Frontal cortex (tissue), 4 donors: Measurements from ENCODE around the gene IFIH1. TPM values are rescaled to one million over a fixed set of nuclear protein-coding genes. Genes with fewer than 3 reads are reported as not detected.

Experiments
- DNase-seq, 2 donors: peaks; one replicate each; pipeline ENCODE4 v3.0.0; 2012; ENCODE audit warnings: low spot score in 2 of 2
- FAIRE-seq: peaks from 2 replicates; lab custom pipeline; 2012; peaks lifted over from hg19 to GRCh38; lab: Jason Lieb, UNC
- total RNA-seq: library from RNA; depleted of rRNA; stranded (reverse); fragments of >200 nt; gene quantifications from one replicate; pipeline ENCODE4 v1.2.3, GENCODE V29; 2014
- donor health status: control.
- donor health status: control.
- donor health status: control.

Gene IFIH1
- total RNA-seq, 1 donor from 2014 or later = 2.0 TPM

DNA sequence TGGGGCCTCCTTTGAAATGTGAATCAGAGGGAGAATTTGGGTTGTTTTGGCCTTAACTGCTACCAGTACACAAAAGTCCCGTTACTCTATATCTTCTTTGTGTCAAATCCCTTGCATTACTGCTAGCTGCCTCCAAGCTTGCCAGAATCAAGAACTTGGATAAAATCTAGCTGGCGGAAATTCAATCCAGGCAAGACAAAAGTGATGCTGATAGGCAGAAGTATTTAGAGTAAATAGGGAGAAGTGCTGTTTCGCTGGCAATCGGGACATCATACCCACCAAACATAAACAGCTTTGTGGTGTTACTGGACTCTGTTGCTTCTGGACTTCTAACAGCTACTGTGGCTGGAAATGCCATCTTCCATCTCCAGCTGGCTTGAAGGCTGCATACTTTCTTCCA is 2.5 kb downstream of the IFIH1 start:
- DNase-seq = peak in 1 of 2 donors; percentile 17
- no peak for FAIRE-seq

DNA sequence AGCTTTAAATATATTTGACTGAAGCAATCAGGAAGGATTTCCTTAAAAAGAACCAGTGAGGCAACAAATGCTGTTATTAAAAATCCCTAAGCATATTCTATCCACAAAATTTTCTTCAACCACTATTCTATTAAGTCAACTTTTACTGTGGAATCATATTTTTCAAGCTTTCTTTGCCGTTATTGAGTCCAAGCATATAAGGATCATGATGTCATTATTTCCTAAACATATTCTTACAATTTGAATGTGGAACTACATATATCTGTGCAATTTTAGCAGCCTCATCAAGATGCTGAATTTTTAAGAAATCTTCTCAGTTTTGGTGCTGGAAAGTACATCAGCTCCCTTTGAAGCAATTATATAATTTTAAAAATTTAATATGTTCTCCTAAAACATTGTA is 5.6 kb downstream of the IFIH1 start:
- DNase-seq (no peak), FAIRE-seq (no peak)

DNA sequence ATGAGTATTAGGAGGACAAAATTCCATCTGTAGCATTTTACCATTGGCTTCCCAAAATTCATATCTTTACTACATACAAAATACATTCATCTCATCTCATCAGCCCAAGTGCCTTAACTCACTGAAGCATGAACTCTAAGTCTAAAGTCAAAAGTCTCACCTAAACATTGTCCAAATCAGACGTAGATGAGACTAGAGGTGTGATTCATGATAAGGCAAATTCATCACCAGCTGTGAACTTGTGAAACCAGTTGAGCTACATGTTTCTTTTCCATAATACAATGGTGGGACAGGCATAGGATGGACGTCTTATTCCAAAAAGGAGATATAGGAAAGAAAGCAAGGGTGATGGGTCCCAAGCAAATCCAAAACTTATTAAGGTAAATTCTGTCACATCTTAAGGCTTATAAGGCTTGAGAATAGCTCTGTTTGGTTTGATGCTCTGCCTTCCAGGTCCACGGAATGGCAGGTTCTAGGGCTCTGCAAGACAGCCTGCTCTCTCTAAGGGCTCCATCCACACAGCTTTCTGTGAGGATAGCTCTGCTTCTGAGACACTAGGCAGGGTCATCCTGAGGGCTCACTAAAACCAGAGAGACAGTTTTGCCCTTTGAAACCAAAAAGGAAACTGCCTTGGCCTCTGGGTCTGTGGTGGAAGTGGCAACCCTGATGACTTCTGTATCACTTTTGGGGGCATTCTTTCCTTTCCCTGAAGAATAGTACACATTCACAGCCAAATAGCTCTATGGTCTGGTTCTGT is 9.6 kb downstream of the IFIH1 start:
- FAIRE-seq = no peak
- no peak for DNase-seq

DNA sequence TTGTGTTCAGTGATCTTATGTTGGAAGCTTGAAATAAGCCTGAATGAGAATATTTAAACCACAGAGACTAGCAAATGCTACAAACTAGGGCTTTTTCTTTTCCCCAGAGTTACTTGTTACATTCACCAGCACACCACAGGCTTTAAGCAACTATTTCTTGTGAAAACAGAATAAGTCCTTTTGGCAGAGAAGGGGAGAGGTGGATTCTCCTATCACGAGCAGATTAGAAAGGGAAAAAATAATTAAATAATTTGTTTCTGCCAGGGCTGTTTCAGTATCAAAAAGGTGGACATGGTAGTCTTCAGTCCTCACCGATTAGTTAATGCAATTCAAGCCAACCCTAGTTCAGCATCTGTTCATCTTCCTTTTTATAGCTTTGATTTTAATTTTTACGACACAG is 12.6 kb downstream of the IFIH1 start:
- DNase-seq = no peak
- FAIRE-seq = no peak

DNA sequence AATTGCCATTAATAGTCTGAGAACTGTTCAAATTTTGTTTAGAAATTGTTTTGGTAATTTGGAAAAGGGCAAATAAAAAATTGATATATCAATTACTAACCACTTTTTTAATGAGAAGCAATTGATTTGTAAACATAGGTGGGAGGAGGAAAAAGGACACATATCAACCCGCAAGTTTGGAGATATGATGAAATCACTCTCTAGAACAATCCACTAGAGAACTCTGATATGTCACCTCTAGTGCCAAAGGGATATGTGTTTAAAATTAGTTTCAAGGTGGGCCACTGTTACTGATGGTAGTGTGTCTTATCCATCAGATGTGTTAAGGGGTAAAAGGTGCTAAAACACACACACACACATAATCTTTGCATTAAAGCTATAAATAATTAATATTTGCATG is 16.6 kb downstream of the IFIH1 start:
- no peak for FAIRE-seq
- no peak for DNase-seq

DNA sequence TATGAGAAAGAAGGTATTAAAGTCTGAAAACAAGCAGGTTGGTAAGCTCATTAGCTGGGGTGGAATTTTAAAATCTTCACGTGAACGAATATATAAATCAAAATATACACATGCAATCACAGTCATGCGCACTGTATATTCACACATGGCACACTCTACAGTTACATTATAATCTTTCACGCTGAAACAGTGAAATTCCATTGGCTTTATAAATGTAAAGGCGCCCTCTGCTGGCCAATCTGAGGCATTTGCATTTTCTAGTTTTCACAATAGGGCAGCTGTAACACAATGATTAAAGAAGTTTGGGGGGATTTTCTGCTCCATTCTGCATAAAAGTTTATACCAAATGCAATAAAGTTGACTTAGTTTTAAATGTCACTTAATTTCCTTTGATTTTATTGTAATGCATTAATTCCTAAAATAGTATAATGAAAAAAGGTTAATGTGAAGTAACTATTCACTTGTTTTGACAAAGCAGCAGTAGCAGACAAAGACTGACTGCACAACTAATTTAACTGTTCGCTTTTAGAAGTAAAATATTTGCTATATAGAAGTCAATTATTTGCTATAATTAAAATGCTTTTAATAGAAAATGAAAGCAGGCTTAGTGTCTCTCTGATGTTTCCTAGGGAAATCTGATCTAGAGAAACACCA is 17.2 kb downstream of the IFIH1 start:
- FAIRE-seq (peak; percentile 47), DNase-seq (no peak)

DNA sequence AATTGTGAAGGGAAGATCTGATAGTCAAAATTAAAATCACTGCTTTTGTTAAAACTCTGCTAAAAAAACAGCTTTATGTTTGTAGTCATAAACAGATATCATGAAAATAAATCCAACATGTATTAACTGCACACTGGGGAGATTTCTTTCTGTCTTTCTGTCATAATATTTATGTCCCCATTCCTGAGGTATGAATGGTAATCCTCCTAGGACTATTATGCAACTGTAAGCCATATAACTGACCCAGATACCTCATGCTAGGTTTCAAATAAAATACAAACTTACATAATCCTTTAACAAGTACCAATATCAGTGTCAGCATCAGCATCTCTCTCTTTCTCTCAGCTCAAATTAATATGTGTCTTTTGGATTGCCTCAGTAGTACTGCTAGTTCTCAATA is 18.2 kb downstream of the IFIH1 start:
- DNase-seq = no peak
- FAIRE-seq = no peak

DNA sequence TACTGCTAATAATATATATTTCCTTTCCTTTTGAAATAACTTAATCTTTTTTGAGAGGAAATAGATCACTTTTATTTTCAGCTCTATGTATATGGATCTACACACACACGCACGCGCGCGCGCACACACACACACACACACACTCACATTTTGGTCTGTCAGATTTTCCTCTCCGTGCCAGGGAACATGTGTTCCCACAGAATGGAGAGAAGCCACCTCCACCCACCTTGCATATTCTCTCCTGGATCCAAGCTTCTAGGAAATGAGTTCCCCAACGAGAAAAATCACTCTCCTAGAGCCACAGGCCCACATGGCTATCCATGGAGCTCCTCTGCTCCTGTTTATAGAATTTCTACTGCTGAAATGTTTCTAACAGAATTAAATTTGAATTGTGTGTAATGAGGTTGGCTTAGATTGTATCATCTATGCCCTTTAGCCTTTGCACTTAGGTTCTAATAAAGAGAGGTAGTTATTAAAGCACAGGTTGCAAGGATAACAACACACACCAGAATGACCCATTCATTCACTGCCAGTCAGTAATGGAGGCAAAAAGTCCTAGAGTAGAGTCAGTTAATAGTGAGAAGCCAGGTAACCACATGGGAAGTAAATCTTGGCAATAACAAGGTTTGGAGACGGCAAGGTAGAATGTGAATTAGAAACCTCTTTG is 19.7 kb downstream of the IFIH1 start:
- FAIRE-seq (no peak), DNase-seq (no peak)

DNA sequence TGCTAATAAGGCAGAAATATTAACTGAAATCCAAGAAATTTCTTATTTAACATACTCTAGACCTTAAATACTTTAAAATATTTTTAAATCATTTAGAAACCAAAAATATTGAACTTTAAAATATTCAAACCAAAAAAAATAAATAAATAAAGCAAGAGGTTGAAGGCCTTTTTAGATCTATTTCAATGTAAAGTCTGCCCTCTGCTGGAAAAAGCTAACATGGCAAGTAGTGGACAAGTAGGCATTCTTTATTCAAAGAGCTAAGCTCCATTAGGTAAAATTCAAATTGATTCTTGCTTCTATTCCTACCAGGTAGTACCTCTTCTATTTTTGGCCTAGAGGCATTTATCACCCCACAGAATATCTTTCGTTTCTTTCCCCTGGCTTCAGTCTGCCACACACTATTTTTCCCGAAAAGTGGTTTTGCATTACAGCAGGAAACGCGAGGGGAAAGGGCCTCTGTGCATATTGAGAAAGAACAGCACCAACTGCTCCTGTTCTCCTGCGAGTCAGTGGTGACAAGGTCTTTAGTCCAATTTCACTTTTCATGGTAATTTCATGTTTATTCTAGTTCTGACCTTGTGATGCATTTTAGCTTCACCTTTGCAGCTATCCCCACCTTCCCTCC is 20.4 kb downstream of the IFIH1 start:
- FAIRE-seq = peak; percentile 99
- DNase-seq = no peak

DNA sequence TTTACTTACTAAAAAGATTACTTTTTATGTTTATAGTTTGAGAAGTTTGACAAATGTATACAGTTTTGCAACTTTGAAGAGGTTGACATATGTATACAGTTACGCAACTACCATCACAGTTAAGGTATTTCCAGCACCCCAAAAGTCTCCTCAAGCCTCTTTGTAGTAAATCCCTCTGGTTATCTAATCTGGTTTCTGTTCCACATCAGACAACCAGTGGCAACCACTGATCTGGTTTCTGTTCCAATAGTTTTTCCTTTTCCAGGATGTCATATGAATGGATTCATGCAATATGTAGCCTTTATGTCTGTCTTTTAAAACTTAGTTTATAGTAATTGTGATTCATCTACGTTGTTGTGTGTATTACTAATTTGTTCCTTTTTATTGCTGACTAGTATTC is 23.5 kb downstream of the IFIH1 start:
- no peak for FAIRE-seq
- DNase-seq = no peak

DNA sequence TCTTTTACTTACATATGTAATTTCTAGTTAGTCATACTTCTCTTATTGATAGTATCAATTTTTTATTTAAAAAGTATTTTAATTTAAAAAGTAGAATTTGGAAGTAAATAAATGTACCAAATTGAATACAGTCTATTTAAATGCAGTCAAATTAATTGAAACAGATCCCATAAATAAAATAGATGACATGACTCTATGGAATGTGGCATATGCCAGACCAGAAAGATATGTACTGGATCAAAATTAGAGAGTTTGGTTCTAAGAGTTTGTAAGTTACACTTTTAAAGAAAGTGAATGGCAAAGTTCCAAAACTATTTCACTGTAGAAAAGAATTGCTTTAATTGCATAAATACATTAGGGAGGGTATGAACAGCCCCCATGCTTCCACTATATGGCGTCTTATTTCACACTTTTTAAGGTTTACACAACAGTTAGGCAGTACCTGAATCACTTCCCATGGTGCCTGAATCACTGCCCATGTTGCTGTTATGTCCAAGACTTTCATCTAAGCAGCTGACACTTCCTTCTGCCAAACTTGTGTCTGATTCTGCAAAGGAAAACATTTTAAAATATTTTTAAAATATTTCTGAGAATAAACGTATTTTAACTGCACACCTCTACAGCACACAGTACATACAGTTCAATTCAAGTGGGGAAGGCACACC is 25.2 kb downstream of the IFIH1 start:
- FAIRE-seq (no peak), DNase-seq (no peak)

DNA sequence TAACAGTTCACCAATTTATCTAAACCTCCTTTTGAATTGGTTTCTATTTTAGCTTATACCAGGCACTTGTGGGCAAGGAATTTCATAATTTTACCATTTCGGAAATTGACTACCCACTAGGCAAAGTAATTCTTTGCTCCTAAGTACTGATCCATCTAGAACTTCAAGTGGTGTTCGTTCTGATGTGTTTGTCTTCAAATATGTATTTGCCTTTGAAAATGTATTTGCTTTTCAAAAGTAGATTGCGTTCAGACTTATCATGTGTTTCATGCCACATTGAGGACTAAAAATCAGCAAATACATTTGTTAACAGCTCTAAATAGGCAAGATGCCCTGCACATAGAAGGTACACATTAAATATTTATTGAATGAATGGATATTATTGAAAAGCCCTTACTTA is 26.7 kb downstream of the IFIH1 start:
- FAIRE-seq (no peak), DNase-seq (no peak)

DNA sequence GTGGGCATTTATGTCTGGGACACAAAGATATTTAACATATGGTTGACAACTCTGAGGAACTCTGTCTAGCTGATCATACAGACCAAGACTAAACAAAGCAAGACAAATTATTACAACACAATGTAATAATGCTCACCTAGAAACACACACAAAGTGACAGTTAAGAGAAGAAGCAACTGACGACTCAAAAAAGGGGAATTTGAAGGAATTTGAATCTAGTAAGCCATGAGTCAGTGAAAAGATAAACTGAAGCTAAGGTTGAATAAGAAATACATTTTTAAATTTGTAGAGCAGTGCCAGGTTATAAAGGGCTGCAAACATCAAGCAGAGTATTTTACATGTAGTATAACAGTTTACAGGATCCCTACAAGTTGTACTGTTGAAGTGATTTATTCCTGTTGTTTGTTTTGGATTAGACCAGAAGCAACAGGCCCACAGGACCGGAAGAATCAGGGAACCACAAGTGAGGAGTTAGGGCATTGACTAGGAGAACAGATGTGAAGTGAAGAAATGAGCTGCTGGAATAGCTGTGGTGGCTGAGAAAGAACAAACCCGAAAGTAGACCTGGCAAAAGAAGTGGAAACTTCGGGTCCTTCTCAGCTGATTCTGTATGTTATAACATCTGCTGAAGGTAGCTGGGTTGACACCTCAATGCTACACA is 35.6 kb downstream of the IFIH1 start:
- FAIRE-seq (no peak), DNase-seq (no peak)

DNA sequence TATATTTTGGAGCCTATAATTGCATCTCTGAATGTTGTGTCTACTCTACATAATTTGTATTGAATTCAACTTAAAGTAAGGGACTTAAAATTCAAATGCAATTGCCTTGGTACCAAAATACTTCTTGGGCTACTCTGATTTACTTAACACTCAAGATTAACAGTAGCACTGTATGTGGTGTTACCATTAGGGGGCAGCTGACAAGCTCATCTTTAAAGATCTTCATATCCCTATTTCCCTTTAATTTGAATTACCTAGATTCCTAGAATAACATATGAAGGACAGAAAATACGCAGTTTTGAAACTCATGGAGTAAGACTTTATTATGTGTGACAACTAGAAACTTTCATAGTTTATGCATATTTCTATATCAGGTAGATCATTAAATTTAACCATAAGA is 37.8 kb downstream of the IFIH1 start:
- DNase-seq = no peak
- FAIRE-seq = no peak

DNA sequence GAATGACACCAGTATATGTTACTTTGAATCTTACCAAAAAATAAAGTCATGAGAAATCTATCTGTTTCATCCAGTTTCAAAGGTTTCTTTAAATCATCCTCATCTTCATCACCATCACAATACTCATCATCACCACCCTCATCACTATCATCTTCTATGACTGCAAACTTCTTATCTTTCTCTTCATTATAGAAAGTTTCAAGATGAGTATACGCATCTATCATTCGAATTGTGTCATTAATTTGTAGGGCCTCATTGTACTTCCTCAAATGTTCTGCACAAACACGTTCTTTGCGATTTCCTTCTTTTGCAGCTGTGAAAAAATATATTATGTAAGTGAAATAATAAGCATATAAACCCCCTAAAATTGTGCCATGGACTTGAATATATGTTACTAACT is 41.1 kb downstream of the IFIH1 start:
- no peak for FAIRE-seq

DNA sequence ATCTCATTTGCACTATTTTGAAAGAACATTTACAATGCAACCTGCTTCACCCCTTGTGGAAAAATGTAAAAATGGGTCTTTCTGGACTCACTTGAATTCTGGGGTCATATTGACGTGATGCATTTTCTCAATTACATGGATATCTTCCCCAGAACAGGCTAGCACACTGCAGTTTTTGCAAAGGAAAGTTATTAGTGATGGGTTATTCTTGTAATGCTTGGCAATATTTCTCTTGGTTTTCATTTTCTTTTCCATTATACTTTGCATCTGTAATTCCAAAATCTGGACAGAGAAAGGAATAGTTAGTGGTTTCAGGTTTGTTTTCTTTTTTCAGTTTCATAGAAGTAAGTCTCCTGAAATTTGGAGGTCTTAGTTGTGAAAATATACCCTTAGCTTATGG is 50.5 kb downstream of the IFIH1 start:
- no peak for DNase-seq
- FAIRE-seq = no peak

More for the DNA sequence above, 41.1 kb downstream of the IFIH1 start:
- DNase-seq = no peak

DNA sequence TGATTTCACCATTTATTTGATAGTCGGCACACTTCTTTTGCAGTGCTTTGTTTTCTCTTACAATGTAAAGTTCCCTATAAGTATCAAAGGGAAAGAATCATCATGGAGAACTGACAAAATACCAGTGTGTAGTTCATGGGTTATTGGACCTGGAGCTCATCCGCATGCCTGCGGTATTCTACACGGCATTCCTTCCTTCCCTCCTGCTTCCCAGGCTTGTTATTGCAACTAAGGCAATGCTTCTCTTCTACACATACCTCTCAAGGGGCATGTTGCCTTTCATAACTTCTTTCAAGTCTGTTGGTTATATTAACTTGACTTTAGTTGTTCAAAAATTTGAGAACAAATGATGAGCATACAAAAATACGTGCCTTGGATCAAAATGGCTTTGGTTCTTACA is 51.0 kb downstream of the IFIH1 start:
- no peak for DNase-seq
- FAIRE-seq = no peak

DNA sequence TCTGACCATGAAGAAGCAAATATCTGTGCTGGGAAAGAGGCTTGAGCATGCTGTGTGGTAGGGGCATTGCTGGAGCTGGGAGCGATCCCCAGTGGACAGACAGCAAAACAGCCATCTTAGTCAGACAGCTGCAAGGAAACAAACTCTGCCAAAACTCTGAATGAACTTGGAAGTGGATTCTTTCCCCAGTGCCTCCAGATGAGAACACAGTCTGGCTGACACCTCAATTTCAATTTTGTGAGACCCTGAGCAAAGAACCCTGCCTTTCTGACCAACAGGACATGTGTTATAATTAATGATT is 52.1 kb downstream of the IFIH1 start:
- FAIRE-seq (no peak), DNase-seq (no peak)

DNA sequence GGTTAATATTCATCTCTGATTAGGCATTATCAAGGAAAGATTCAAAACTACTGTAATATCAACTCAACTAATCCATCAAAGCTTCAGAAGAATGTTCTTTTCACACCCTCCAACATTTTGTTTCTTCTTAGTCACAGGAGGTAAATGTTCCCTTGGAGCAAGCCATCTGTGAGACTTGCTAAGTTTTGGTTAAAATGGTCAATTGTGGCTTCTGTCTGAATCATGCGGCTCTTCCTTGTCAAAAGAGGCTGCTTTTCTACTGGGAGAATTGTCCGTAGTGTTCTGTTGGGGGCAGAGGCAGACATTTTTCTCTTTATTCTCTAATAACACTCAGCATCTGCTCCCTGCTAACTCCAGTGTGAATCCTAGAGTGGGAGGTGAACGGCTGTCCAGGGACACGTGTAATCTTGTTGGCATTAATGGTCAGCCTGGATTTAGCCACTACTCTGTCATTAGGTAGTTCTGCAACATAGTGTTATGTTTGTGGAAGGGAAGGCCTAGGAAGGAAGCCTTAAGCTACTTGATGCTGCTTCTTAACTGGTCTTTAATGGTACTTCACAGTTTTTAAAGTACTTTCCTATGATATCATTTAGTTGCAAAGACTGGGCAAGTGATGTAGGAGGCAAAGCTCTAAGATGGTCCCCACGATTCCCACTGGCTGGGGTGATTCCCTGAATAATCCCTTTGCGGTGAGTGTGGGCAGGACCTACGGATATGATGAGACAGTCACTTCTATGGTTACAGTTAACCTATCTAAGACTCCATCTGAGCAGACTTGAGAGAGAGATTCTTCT is 52.6 kb downstream of the IFIH1 start:
- no peak for FAIRE-seq
- DNase-seq = no peak
